AG04449 (cell line): ENCODE measurements around the gene C2CD2.

Source experiments
- CTCF ChIA-PET: fragments of 350-600 bp; formaldehyde crosslinking; extraction: SDS; loops from one replicate; lab custom pipeline; 2021; ENCODE audit warnings: antibody characterized with exemption; lab: Yijun Ruan, JAX
- POLR2A ChIA-PET: fragments of 400-600, 350-600 bp; formaldehyde crosslinking; extraction: SDS; loops from one replicate; lab custom pipeline; 2020; ENCODE audit warnings: antibody characterized with exemption, inconsistent platforms; lab: Yijun Ruan, JAX
- DNase-seq: peaks from one replicate; pipeline ENCODE4 v3.0.0-alpha.2; 2010; ENCODE audit warnings: low read depth, low spot score
- H3K4me3 ChIP-seq: 2 replicates; pipeline ENCODE4 v1.5.1; 2011; ENCODE audit warnings: low read depth, mild to moderate bottlenecking, control low read depth, low read length
- TF ChIP-seq, protein P1 (sequence below): IDR thresholded peaks from one replicate; pipeline ENCODE4 v1.5.1; 2011; ENCODE audit warnings: mild to moderate bottlenecking, moderate library complexity, low read length, control low read depth, inconsistent platforms; ENCODE audit not compliant: insufficient read depth; ENCODE audit errors: missing control alignments

Gene C2CD2

GRCh38 chr21:41898998-41899397 lies 54.8 kb downstream of the C2CD2 start:
- H3K4me3 ChIP-seq = no peak overlapping the region
- ChIA-PET CTCF (interaction anchor here (1.4 kb wide), 2 partner anchors 19 to 227 kb away, joined by 3 read pairs; no protein-coding TSS in a partner anchor), POLR2A (no interaction called here)
- TF ChIP-seq, protein P1, sequence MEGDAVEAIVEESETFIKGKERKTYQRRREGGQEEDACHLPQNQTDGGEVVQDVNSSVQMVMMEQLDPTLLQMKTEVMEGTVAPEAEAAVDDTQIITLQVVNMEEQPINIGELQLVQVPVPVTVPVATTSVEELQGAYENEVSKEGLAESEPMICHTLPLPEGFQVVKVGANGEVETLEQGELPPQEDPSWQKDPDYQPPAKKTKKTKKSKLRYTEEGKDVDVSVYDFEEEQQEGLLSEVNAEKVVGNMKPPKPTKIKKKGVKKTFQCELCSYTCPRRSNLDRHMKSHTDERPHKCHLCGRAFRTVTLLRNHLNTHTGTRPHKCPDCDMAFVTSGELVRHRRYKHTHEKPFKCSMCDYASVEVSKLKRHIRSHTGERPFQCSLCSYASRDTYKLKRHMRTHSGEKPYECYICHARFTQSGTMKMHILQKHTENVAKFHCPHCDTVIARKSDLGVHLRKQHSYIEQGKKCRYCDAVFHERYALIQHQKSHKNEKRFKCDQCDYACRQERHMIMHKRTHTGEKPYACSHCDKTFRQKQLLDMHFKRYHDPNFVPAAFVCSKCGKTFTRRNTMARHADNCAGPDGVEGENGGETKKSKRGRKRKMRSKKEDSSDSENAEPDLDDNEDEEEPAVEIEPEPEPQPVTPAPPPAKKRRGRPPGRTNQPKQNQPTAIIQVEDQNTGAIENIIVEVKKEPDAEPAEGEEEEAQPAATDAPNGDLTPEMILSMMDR = no peak
- DNase-seq = no peak

DNA sequence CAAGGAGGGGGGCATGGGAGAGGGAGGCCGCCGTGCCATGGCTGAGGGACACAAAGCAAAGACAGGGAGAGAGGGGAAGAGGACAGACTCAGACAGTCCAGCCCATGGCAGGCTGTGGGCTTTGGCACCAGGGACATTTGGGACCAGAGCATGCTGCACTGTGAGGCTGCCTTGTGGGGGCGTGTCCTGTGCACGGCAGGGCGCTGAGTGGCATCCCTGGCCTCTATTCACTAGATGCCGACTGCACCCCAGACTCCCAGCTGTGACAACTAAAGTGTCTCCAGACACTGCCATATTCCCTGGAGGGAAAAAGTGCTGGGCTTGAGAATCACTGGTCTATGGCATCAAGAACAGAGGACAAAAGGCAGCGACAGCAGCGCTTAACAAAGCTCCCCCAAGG lies 56.1 kb downstream of the C2CD2 start:
- H3K4me3 ChIP-seq = no peak overlapping the region
- no peak for DNase-seq
- POLR2A ChIA-PET = no interaction called here
- CTCF ChIA-PET = interaction anchor here (1.4 kb wide), 1 partner anchor 17 kb away, joined by 3 read pairs; no protein-coding TSS in a partner anchor
- TF ChIP-seq, protein P1 = no peak

- ChIA-PET POLR2A (no interaction called here), CTCF (interaction anchor here (1.2 kb wide), 1 partner anchor 220 kb away, joined by 3 read pairs; no protein-coding TSS in a partner anchor)
- TF ChIP-seq, protein P1 = no peak
These were observed 56.7 kb downstream of the C2CD2 start for GRCh38 chr21:41897047-41897669.

GRCh38 chr21:41895643-41896493 lies 58.0 kb downstream of the C2CD2 start:
- H3K4me3 ChIP-seq = no peak overlapping the region
- no peak for DNase-seq
- TF ChIP-seq, protein P1 = no peak
- ChIA-PET POLR2A (no interaction called here), CTCF (interaction anchor here (0.6 to 1.2 kb wide), 3 partner anchors 22 to 222 kb away, joined by 3 read pairs; no protein-coding TSS in a partner anchor)

More at GRCh38 chr21:41897047-41897669, 56.7 kb downstream of the C2CD2 start:
- H3K4me3 ChIP-seq = no peak overlapping the region
- DNase-seq = no peak

GRCh38 chr21:41894922-41895557 lies 58.8 kb downstream of the C2CD2 start:
- TF ChIP-seq, protein P1 = no peak
- POLR2A ChIA-PET = no interaction called here
- no peak overlapping the region for H3K4me3 ChIP-seq
- CTCF ChIA-PET = interaction anchor here (1.1 kb wide), 1 partner anchor 222 kb away, joined by 3 read pairs; no protein-coding TSS in a partner anchor
- no peak for DNase-seq

DNA sequence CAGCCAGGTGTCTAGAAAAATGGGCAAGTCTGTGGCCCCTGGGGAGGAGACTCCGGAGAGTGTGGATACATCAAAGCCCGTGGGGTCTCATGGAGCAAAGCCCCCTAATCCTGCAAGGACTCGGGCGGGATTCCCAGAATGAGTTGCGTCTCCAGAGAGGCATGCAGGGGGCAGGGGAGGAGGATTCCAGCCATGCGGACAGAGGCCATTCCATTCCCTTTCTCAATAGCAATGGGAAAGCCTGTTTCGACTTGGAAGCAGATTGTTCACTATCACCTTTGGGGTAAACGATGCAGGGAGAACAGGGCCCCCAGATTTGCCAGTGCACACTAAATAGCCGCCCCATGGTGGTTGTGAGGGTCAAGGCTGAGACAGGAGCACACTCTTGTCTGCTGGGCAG lies 59.3 kb downstream of the C2CD2 start:
- no peak overlapping the region for H3K4me3 ChIP-seq
- TF ChIP-seq, protein P1 = no peak
- DNase-seq = no peak
- ChIA-PET POLR2A (no interaction called here), CTCF (interaction anchor here (1.1 kb wide), 1 partner anchor 223 kb away, joined by 3 read pairs; no protein-coding TSS in a partner anchor)
